COLO668 (cell line): Measurements from ENCODE around the gene PSMD6.
A peak's percentile ranks its signal among the peaks of the same experiment; 100 is the strongest.

ENCODE experiments used
- DNase-seq: peaks from one replicate; lab custom pipeline; 2025; ENCODE audit not compliant: unreplicated experiment; lab: John Stamatoyannopoulos, UW

The PSMD6 gene

DNA sequence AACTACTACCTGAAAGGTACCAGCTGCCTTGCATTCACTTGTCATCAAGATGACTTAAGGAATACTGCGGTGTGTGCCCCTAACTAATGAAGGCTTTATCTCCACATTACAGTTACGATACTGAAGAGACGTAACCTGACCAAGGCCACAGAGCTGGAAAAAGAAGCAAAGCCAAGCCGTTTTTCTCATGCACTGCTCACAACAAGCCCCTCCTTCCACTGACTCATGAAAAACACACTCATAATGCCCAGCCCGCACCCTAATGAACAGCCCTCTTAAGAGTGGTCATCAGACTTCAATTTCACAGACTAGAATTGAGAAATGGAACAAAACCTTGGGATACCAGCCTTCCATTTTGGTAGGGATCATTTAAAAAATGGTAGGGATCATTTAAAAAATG lies 11.6 kb downstream of the PSMD6 start:
- no peak for DNase-seq

GRCh38 chr3:64010199-64010598 lies 13.1 kb downstream of the PSMD6 start:
- DNase-seq, result no peak

DNA sequence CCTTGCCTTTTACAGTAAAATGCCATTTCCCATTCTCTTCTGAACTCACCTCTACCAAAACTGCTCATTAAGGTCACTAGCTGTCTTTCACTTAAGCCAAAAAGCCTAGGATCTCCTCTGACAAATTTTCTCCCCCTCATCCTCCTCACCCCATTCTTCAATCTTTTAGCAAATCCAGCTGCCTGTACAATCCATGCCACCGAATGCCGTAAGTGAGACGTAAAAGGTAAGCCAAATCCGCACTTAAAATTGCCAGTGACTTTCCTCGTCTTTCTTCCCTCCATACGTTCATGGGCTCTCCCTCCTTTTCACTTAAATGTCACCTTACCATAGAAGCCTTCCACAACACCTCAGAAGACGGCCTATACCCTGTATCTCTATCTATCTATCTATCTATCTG lies 13.8 kb downstream of the PSMD6 start:
- DNase-seq, result no peak

DNA sequence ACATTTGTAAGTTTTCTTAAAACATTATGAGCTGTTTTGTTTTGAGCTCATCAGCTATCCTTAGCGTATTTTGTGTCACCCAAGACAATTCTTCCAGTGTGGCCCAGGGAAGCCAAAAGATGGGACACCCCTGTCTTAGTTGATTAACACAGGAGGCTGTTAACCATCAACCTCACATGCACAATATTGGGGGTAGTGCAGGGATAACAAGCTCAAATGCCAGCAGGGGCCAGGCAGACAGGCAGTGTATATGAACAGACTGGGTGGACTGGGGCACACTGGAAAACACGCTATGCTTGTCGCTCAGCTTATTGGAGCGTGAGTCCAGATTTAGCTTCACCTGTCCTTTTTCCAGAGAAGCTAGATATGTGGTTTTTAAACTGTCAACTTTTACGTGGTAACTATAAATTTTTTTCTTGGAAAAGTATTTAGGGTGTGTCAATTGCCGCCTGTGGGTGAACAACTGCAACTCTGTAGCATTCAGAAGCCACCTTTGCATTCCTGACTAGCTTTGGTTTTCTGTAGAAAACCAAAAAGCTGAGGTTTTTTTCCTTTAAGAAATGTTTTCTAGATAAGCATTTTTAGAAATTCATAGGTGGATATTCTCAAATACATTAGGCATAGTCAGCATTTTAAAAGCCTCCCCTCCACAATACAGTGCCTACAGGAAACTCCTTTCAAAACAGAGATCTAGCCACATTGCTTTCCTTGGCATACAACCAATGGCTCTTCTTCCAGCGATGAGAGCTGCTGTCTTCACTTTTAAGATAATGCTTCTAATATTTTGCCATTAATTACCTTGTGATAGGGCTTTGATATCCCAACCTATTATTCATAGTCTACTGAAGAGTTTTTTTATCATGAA lies 14.6 kb downstream of the PSMD6 start:
- DNase-seq, result no peak

DNA sequence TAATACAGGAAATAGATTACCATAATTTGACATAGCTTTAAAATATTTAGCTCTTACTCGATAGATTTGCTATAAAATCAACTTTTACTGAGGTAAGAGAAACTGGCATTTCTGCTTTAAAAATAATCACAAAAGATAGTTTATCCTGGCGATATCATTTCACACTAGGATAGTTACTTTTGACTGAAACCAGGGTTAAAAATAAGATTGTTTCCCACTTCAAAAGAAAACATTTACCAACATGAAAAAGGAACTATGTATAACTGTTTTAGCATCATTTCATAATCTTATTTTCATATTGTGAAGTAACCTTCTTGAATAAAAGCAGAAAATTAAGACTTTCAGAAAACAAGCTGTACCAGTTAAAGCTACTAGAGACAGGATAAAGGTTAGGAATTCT lies 15.3 kb downstream of the PSMD6 start:
- DNase-seq, result no peak

DNA sequence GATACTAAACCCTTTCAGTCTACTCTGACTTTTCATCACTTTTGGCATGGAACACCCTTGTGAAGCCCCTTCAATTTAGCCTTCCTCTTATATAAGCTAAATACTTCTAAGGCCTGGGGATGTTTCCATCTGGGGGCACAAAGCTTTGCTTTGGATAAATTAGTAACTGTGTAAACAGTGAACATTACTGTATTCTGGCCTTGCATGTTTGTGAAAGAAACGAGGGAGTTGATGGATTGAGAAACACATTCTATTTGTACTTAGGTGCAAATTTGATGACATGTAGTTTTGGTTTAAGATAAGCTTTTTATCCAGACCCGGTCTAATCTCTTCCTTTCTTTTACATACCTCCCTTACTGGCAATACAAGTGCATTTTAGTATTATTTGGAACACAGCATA lies 19.7 kb downstream of the PSMD6 start:
- no peak for DNase-seq

DNA sequence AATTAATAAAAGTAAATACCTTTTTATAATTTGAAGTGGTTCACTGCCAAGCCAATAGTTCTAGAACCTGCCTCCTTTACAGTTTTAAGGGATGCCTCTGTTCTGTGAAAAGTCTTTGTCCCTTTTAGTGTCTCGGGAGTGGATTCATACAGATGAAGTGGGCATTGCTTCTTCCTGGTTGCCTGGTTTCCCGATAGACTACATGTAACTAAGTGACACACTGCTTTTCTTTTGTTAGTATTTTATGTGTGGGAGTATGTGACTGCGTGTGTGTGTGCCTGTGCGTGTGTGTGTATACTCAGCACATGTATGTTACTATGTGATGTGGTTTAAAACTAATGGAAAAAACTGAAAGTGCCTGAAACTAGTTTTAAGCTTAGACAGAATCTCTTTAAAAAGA lies 21.1 kb downstream of the PSMD6 start:
- DNase-seq, result no peak

GRCh38 chr3:64000453-64001055 lies 22.7 kb downstream of the PSMD6 start:
- no peak for DNase-seq

GRCh38 chr3:63998852-63999754 lies 24.2 kb downstream of the PSMD6 start:
- no peak for DNase-seq

DNA sequence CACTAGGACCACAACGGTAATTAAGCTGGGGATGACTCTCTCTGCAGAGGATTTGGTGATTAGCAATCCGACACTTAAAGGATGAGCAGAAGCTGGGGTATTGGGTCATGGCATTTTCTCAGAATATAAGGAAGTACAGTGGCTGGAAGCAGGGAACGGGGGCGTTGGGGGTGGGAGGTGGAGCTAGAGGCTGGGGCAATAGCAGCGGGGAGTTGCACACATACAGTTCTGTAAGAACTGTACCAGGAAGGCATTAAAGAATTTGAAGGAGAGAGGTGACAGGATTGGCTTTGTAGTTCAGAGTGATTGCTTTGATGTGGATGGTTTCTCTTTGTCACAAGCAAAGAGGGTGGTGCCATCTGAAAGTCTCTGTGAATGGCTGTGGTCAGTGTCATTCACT lies 28.2 kb downstream of the PSMD6 start:
- DNase-seq, result no peak

GRCh38 chr3:63993653-63994079 lies 29.6 kb downstream of the PSMD6 start:
- peak; percentile 40 for DNase-seq

DNA sequence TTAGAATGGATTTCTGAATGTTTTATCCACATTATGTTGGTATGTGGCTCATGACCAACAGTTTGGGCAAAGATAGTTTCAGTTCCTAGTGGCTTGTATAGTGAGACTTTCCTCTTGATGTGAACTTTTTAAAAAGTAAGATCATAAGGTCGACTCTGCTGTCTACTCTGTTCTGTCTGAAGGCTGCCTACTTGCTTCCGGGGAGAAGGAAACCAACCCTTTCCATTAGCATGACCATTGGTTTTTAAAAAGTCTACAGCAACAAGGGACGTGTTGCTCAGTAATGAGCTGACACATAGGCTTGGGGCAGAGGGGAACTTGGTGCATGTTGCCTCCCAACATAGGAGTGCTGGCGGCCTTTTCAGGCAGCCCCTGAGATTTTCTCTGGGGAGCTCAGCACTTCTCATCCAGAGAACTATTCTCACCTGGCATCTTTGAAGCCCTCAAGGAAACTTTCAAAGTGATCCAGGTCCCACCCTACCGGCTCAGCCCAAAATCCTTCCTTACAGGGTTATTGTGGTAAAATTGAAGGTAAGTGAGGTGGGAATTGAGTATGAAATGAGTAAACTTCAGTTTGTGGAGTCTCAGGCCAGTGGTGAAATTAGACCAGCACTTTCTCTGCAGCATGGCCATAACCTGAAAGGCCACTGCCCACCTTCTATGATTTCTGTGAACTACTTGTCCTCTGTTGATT lies 30.6 kb downstream of the PSMD6 start:
- no peak for DNase-seq

DNA sequence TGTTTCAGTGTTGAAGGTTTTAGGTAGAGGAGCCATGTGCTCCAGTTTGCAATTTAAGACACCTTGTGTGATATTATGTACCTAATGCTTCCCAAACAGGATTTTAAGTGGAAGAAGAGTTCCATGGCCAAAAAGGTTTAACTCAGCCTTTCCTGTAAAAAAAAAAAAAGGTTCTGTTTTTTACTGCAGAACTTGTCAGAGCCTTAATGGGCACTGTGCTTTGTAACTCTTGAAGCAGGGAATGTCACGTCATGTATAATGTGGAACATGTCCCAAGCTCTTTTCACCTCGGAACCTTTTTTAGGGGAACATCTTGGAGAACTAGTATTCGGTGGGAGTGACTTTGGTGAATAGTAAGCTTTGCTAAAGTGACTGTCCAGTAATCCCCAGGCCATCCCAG lies 31.6 kb downstream of the PSMD6 start:
- no peak for DNase-seq

DNA sequence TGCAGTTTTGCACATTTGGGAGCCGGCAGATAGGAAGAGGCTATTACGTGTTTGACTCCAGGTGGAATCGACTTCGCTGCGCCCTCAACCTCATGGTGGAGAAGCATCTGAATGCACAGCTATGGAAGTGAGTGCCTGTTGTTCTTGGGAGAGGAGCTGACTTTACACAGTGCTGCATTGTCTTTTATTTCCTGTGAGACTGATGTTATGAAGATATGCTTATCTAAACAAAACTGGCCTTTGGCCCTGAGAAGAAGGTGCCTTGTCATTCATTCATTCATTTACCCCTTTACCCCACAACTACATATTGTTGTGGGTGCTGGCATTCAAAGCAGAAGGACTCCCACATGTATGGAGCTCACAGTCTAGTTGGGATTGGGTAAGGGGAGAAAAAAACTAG lies 32.6 kb downstream of the PSMD6 start:
- DNase-seq, result no peak

GRCh38 chr3:63990204-63990603 lies 33.1 kb downstream of the PSMD6 start:
- no peak for DNase-seq

- DNase-seq, result no peak
These were observed 34.4 kb downstream of the PSMD6 start for GRCh38 chr3:63988943-63989342.

DNA sequence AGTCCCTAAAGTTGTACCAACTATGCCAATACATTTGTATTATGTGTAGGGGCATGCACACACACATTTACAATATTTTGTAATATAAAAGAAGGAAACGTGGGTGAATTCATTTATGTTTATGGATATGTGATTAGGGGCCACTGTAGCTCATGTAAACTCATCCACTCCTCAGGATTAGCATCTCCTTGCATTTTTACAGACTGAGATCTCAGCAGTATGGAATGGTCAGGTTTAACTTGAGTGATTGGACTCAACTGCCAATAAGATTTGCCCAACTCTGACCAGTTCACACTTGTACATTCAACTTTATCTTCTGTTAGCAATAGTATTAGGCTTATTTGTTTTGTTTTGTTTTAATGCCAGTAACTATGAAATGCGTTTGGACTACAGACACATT lies 36.5 kb downstream of the PSMD6 start:
- no peak for DNase-seq

DNA sequence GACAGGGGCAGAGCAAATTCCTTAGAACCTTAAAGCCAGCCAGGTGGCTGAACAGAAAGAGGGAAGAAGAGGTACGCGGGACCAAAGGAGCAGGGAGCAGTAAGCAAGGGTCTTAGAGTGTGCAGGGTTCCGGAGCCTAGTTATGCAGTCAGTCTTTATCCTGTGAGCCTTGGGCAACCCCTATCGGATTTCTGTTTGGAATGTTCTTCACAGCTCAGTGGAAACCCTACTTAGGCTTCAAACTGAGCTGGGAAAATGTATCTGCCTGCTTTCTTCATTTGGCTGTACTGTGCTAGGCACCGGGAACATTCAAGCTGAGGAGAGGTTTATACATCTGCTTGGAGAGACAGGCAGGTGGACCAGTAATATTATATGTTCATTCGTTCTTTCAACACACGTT lies 37.1 kb downstream of the PSMD6 start:
- DNase-seq, result no peak

DNA sequence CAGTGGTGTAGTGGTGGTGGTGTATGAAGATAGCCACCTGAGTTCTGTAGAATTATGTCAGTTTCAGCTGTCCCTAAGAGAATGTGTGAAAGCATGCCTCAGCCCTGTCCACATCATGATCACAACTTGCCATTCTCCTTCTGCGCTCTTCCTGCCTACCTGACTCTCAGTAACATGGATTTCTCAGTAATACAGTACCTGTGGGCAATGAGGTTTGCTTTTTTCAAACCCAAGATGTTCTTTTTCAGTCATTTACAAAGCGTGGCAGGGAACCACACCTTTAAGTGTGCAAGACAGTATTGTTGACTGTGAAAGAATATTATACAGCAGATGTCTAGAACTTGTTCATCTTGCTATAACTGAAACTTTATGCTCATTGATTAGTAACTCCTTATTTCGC lies 38.9 kb downstream of the PSMD6 start:
- no peak for DNase-seq

- no peak for DNase-seq
These were observed 41.3 kb downstream of the PSMD6 start for GRCh38 chr3:63981980-63982379.

DNA sequence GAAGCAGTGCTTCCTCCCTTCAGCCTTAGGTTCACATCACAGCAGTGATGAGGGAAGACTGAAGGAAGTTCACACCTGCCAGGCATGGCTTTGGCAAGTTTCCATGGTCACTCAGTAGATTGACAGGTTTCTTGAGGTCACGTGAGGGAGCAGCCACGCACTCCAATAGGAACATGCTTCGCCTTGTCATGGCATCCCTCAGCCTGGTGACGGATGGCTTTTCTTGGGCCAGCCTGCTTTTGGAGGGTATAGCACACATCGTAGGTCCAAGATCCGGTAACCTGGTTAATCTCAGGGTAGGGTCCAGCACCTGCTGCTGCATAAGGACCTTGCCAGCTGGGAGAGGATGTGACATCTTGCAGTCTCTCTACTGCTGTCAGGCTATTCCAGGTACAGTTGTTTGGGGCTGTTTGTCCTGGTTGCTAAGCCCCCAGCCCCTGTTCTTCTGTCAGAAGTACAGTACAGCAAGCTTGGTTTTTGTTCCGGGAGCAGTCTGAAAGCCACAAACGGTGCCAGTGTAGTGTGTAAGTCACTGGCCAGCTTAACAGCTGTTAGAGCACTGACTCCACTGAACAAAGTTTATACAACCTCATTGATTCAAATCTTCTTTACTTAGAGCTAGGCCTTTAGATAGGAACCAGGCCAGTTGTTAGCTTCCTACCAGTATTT lies 42.3 kb downstream of the PSMD6 start:
- DNase-seq, result no peak
